ENCODE data around the gene LIMCH1. TPM values are rescaled to one million over a fixed set of nuclear protein-coding genes. Genes with fewer than 3 reads are reported as not detected.

The LIMCH1 gene
- total RNA-seq, 2 donors from 2014 or later: 3.1 to 5.8 TPM

GRCh38 chr4:41573502-41574001 lies 35.6 kb downstream of the LIMCH1 start:
- peaks cover 11% of the 10 kb centered on the region for H3K27me3 Mint-ChIP-seq (ENCODE audit: insufficient read depth)
- H3K27ac Mint-ChIP-seq: no peak overlapping the region
- TF ChIP-seq, protein P1, sequence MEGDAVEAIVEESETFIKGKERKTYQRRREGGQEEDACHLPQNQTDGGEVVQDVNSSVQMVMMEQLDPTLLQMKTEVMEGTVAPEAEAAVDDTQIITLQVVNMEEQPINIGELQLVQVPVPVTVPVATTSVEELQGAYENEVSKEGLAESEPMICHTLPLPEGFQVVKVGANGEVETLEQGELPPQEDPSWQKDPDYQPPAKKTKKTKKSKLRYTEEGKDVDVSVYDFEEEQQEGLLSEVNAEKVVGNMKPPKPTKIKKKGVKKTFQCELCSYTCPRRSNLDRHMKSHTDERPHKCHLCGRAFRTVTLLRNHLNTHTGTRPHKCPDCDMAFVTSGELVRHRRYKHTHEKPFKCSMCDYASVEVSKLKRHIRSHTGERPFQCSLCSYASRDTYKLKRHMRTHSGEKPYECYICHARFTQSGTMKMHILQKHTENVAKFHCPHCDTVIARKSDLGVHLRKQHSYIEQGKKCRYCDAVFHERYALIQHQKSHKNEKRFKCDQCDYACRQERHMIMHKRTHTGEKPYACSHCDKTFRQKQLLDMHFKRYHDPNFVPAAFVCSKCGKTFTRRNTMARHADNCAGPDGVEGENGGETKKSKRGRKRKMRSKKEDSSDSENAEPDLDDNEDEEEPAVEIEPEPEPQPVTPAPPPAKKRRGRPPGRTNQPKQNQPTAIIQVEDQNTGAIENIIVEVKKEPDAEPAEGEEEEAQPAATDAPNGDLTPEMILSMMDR (conservative IDR thresholded peaks at IDR 0.05): no peak
- H3K4me1 Mint-ChIP-seq: peaks cover 8% of the 10 kb centered on the region
- Histone ChIP-seq H3K4me3 (ENCODE audit: low read length) (no peak overlapping the region), H3K9me3 (ENCODE audit: control insufficient read depth, low read length) (peaks cover 7% of the 10 kb centered on the region), H3K36me3 (ENCODE audit: control insufficient read depth, insufficient read depth, low read length) (no peaks in the 10 kb centered on the region), H3K27me3 (ENCODE audit: control insufficient read depth, insufficient read depth, low read length, poor library complexity, severe bottlenecking) (peaks cover 18% of the 10 kb centered on the region), H3K9ac (ENCODE audit: extremely low read depth, low read length, poor library complexity, severe bottlenecking) (no peak overlapping the region), H3K4me1 (ENCODE audit: control insufficient read depth, insufficient read depth, low read length) (peaks cover 4% of the 10 kb centered on the region), H3K27ac (ENCODE audit: low read depth, low read length) (no peak overlapping the region)
- H3K4me3 Mint-ChIP-seq: no peak overlapping the region
- H3K36me3 Mint-ChIP-seq (ENCODE audit: low read depth): no peaks in the 10 kb centered on the region
- no peak for DNase-seq
- 89 to 100% methylated on average over 2 to 4 of the region's 4 CpGs for WGBS, 2 experiments (ENCODE audit: insufficient coverage in 1 of 2, insufficient read length in 1 of 2)
- H3K9me3 Mint-ChIP-seq: peaks cover 5% of the 10 kb centered on the region

DNA sequence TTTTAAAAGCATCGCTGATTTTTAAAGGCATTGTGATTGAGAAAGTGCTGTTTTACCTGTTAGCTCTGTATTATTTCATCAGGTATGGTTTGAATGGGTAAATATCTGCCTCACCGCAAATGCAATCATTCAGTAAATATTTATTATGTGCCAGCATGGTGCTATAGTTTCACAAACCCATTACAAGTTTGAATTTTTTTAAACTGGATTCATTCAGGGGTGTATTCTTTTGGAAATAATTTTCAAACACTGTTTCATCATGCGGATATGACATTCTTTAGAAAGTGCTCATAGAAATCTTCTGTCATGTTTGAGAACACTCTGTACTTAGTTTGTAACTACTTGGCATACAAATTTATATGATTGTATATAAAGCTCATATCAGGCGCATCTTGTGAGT lies 37.2 kb downstream of the LIMCH1 start:
- H3K36me3 Mint-ChIP-seq (ENCODE audit: low read depth): no peaks in the 10 kb centered on the region
- Histone ChIP-seq H3K9ac (ENCODE audit: extremely low read depth, low read length, poor library complexity, severe bottlenecking) (no peak overlapping the region), H3K4me3 (ENCODE audit: low read length) (no peak overlapping the region), H3K36me3 (ENCODE audit: control insufficient read depth, insufficient read depth, low read length) (no peaks in the 10 kb centered on the region), H3K9me3 (ENCODE audit: control insufficient read depth, low read length) (peaks cover 7% of the 10 kb centered on the region), H3K4me1 (ENCODE audit: control insufficient read depth, insufficient read depth, low read length) (peaks cover 4% of the 10 kb centered on the region), H3K27me3 (ENCODE audit: control insufficient read depth, insufficient read depth, low read length, poor library complexity, severe bottlenecking) (peaks cover 2% of the 10 kb centered on the region), H3K27ac (ENCODE audit: low read depth, low read length) (no peak overlapping the region)
- TF ChIP-seq, protein P1 (conservative IDR thresholded peaks at IDR 0.05): no peak
- 94 to 100% methylated on average over 2 to 4 of the region's 4 CpGs for WGBS, 2 experiments (ENCODE audit: insufficient coverage in 1 of 2, insufficient read length in 1 of 2)
- H3K27me3 Mint-ChIP-seq (ENCODE audit: insufficient read depth): no peaks in the 10 kb centered on the region
- no peak for DNase-seq
- H3K27ac Mint-ChIP-seq: no peak overlapping the region
- H3K9me3 Mint-ChIP-seq: peaks cover 5% of the 10 kb centered on the region
- no peak overlapping the region for H3K4me3 Mint-ChIP-seq
- peaks cover 8% of the 10 kb centered on the region for H3K4me1 Mint-ChIP-seq

DNA sequence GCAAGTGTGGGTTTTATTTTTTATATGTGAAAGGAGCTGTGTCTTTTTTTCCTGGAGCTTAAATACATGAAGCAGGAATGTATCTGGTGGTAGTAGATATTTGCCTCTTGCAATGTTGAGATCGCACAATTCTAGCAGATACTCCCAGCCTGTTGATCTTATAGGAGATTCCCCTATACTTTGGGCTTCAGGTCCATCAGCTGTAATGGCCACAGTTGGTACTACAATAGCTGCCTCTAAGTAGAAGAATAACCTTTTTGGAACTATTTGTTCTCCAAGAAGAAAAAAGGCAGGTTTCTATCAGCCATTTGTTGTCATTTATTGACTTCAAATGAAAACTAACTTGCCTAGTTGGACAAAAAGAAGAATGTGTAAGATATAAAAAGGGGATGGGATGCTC lies 37.7 kb downstream of the LIMCH1 start:
- no peaks in the 10 kb centered on the region for H3K27me3 Mint-ChIP-seq (ENCODE audit: insufficient read depth)
- peaks cover 8% of the 10 kb centered on the region for H3K4me1 Mint-ChIP-seq
- peaks cover 7% of the 10 kb centered on the region for H3K9me3 ChIP-seq (ENCODE audit: control insufficient read depth, low read length)
- no peaks in the 10 kb centered on the region for H3K27me3 ChIP-seq (ENCODE audit: control insufficient read depth, insufficient read depth, low read length, poor library complexity, severe bottlenecking)
- TF ChIP-seq, protein P1 (conservative IDR thresholded peaks at IDR 0.05): peak; percentile 52
- H3K4me3 ChIP-seq (ENCODE audit: low read length): no peak overlapping the region
- H3K4me3 Mint-ChIP-seq: no peak overlapping the region
- 88% methylated on average over 1 of the region's 1 CpG; no CpG with 5 or more reads in 1 of the 2 experiments for WGBS, 2 experiments (ENCODE audit: insufficient coverage in 1 of 2, insufficient read length in 1 of 2)
- no peak overlapping the region for H3K27ac Mint-ChIP-seq
- H3K36me3 Mint-ChIP-seq (ENCODE audit: low read depth): no peaks in the 10 kb centered on the region
- H3K36me3 ChIP-seq (ENCODE audit: control insufficient read depth, insufficient read depth, low read length): no peaks in the 10 kb centered on the region
- no peak overlapping the region for H3K27ac ChIP-seq (ENCODE audit: low read depth, low read length)
- DNase-seq: no peak
- H3K9me3 Mint-ChIP-seq: peaks cover 5% of the 10 kb centered on the region
- H3K9ac ChIP-seq (ENCODE audit: extremely low read depth, low read length, poor library complexity, severe bottlenecking): no peak overlapping the region
- H3K4me1 ChIP-seq (ENCODE audit: control insufficient read depth, insufficient read depth, low read length): peaks cover 4% of the 10 kb centered on the region
